Thyroid gland (tissue), 4 donors: Measurements from ENCODE around the gene MTHFD1L. TPM values are rescaled to one million over a fixed set of nuclear protein-coding genes. Genes with fewer than 3 reads are reported as not detected.
"Not testable (repeated sequence)": the region's sequence is repeated elsewhere in the genome, so short reads cannot be mapped to it uniquely, and the experiment has no call there.

Source experiments
- DNase-seq, 2 donors: peaks; one replicate each; pipeline ENCODE4 v3.0.0-alpha.2; 2019
- H3K27ac ChIP-seq, 3 donors: fragments of 200-600 bp; sonication (generic); 1 replicate in 2 of 3; 2 replicates in 1 of 3; pipeline ENCODE4 v1.5.1; 2016 to 2019; ENCODE audit warnings: mild to moderate bottlenecking in 1 of 3, moderate library complexity in 1 of 3
- H3K27me3 ChIP-seq: fragments of 200-600 bp; sonication (generic); one replicate; pipeline ENCODE4 v1.5.1; 2019
- H3K36me3 ChIP-seq, 2 donors: fragments of 200-600 bp; sonication (generic); one replicate each; pipeline ENCODE4 v1.5.1; 2016 to 2019
- H3K4me1 ChIP-seq, 2 donors: fragments of 200-600 bp; sonication (generic); one replicate each; pipeline ENCODE4 v1.5.1; 2017 to 2019
- H3K4me3 ChIP-seq, 3 donors: fragments of 200-600 bp; sonication (generic); replicated peaks in 1 of 3; 1 replicate in 2 of 3; 2 replicates in 1 of 3; pipeline ENCODE4 v1.5.1; 2016; ENCODE audit warnings: mild to moderate bottlenecking in 1 of 3
- H3K9me3 ChIP-seq: fragments of 200-600 bp; sonication (generic); one replicate; pipeline ENCODE4 v1.5.1; 2017
- CTCF ChIP-seq, 6 experiments: fragments of 200-600 bp in 3 of 6; fragments of 450-650 bp in 3 of 6; sonication (generic) in 3 of 6; IDR thresholded peaks; one replicate each; pipeline ENCODE4 v1.5.1; 2016 to 2019; ENCODE audit warnings: antibody characterized with exemption in 6 of 6, mild to moderate bottlenecking in 2 of 6, inconsistent platforms in 1 of 6, moderate library complexity in 1 of 6
- POLR2A ChIP-seq, 2 donors: fragments of 450-650 bp; IDR thresholded peaks; one replicate each; pipeline ENCODE4 v1.6.1; 2017; ENCODE audit warnings: antibody characterized with exemption in 2 of 2, mild to moderate bottlenecking in 2 of 2, moderate library complexity in 1 of 2
- WGBS, 2 donors: methylation state at CpG; one replicate each; pipeline ENCODE4 v1.1.5; 2017; 5-methylcytosine and 5-hydroxymethylcytosine counted together
- intact Hi-C: fragments of 100-400 bp; cut with DNase I; formaldehyde crosslinking; loops from one replicate; pipeline ENCODE4 v1.15.1; 2023
- total RNA-seq, 4 donors: library from RNA; depleted of rRNA; stranded (reverse); fragments of >200 nt; gene quantifications; one replicate each; pipeline ENCODE4 v1.2.3, GENCODE V29; 2016

The MTHFD1L gene
- total RNA-seq, 4 donors from 2014 or later: 8.7 to 14.6 (median 11.0) TPM

- 93 to 97% methylated on average over 10 of the region's 10 CpGs for WGBS, 2 donors
- H3K9me3 ChIP-seq: no peaks in the 10 kb centered on the region
- no peaks in the 10 kb centered on the region for H3K27me3 ChIP-seq
- intact Hi-C loops: no loop called here
- TF ChIP-seq POLR2A (IDR thresholded peaks at IDR 0.05) (no peak), CTCF (IDR thresholded peaks at IDR 0.05) (no peak)
- H3K4me3 ChIP-seq: no peak overlapping the region
- H3K4me1 ChIP-seq: peaks cover 5% of the 10 kb centered on the region in 2 donors
- H3K36me3 ChIP-seq: no peaks in the 10 kb centered on the region
- H3K27ac ChIP-seq: no peak overlapping the region
- no peak for DNase-seq
Measured at GRCh38 chr6:151084275-151084674, 218.8 kb downstream of the MTHFD1L start.

DNA sequence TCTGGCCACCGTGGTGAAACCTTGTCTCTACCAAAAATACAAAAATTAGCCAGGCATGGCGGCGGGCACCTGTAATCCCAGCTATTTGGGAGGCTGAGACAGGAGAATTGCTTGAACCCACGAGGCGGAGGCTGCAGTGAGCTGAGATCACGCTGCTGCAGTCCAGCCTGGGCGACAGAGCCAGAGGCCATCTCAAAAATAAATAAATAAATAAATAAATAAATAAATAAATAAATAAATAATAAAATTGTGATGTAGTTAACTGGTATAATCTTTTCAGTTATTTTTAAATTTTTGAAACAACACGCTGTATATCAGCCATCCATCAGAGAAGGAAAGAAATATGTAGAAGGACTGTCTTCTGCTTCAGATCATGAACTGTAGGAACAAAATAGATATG lies 221.6 kb downstream of the MTHFD1L start:
- H3K4me1 ChIP-seq, H3K4me3 ChIP-seq, H3K36me3 ChIP-seq, intact Hi-C loops, H3K27me3 ChIP-seq, DNase-seq, H3K27ac ChIP-seq, H3K9me3 ChIP-seq: not testable (repeated sequence)
- WGBS, 2 donors: 96 to 98% methylated on average over 8 of the region's 8 CpGs

GRCh38 chr6:151087861-151088598 lies 222.5 kb downstream of the MTHFD1L start:
- Histone ChIP-seq H3K27me3 (no peaks in the 10 kb centered on the region), H3K9me3 (no peaks in the 10 kb centered on the region), H3K4me3 (no peak overlapping the region), H3K4me1 (peaks cover 5% of the 10 kb centered on the region in 2 donors), H3K27ac (peak overlapping the region in 2 of 3 donors; percentile 0 to 5), H3K36me3 (no peaks in the 10 kb centered on the region)
- intact Hi-C loops: no loop called here
- WGBS, 2 donors: 73 to 74% methylated on average over 16 of the region's 16 CpGs
- peak; percentile 36 to 44 for DNase-seq
- TF ChIP-seq CTCF (IDR thresholded peaks at IDR 0.05): no peak

DNA sequence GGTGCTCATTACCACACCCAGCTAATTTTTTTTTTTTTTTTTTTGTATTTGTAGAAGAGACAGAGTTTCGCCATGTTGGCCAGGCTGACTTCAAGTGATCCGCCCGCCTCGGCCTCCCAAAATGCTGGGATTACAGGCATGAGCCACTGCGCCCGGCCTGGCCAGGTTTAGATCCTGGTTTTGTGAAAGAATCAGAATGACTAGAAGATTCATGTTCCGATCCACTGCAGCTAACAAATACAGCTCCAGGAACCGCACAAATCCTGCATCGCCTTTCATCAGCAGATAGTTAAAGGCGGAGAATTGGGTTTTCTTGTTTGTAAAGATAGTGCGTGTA lies 223.1 kb downstream of the MTHFD1L start:
- Histone ChIP-seq H3K27me3 (no peaks in the 10 kb centered on the region), H3K27ac (no peak overlapping the region), H3K4me1 (peaks cover 5% of the 10 kb centered on the region in 2 donors), H3K36me3 (no peaks in the 10 kb centered on the region), H3K4me3 (no peak overlapping the region), H3K9me3 (no peaks in the 10 kb centered on the region)
- DNase-seq: no peak
- 95 to 97% methylated on average over 11 of the region's 11 CpGs for WGBS, 2 donors
- TF ChIP-seq CTCF (IDR thresholded peaks at IDR 0.05) (no peak), POLR2A (IDR thresholded peaks at IDR 0.05) (no peak)
- intact Hi-C loops: no loop called here

GRCh38 chr6:151088963-151089362 lies 223.5 kb downstream of the MTHFD1L start:
- H3K9me3 ChIP-seq: no peaks in the 10 kb centered on the region
- no peak for DNase-seq
- 92 to 97% methylated on average over 3 of the region's 3 CpGs for WGBS, 2 donors
- H3K27ac ChIP-seq: no peak overlapping the region
- intact Hi-C loops: no loop called here
- no peaks in the 10 kb centered on the region for H3K36me3 ChIP-seq
- no peaks in the 10 kb centered on the region for H3K27me3 ChIP-seq
- no peak overlapping the region for H3K4me3 ChIP-seq
- peaks cover 5% of the 10 kb centered on the region in 2 donors for H3K4me1 ChIP-seq
- TF ChIP-seq CTCF (IDR thresholded peaks at IDR 0.05) (no peak), POLR2A (IDR thresholded peaks at IDR 0.05) (no peak)
